Measurements from ENCODE around the gene LGALS9.

GRCh38 chr17:27603421-27603770 is 27.6 kb upstream of the LGALS9 start:
- TF ChIP-seq EZH2phosphoT487 (IDR thresholded peaks at IDR 0.05; ENCODE audit: insufficient read depth, low read depth), result no peak
- no peak for TF ChIP-seq EZH2 (IDR thresholded peaks at IDR 0.05; ENCODE audit: insufficient read depth, poor library complexity, severe bottlenecking)
